Smooth muscle cell (in vitro differentiated cells): ENCODE measurements around the gene ACAP3. TPM values are rescaled to one million over a fixed set of nuclear protein-coding genes. Genes with fewer than 3 reads are reported as not detected.
A peak's percentile ranks its signal among the peaks of the same experiment; 100 is the strongest.

Source experiments
- DNase-seq: peaks from one replicate; lab custom pipeline; 2025; ENCODE audit not compliant: unreplicated experiment; lab: John Stamatoyannopoulos, UW
- H2AFZ ChIP-seq: fragments of 200-600 bp; sonication (generic); 2 replicates; pipeline ENCODE4 v1.6.0; 2016; ENCODE audit warnings: antibody characterized with exemption, low read depth, mild to moderate bottlenecking
- H3F3A ChIP-seq: fragments of 200-600 bp; sonication (generic); 2 replicates; pipeline ENCODE4 v1.6.0; 2017; ENCODE audit warnings: antibody characterized with exemption, low read depth
- H3K27ac ChIP-seq: fragments of 200-600 bp; sonication (generic); 2 replicates; pipeline ENCODE4 v1.5.1; 2016; ENCODE audit warnings: low read depth, mild to moderate bottlenecking
- H3K27me3 ChIP-seq: fragments of 200-600 bp; sonication (generic); 2 replicates; pipeline ENCODE4 v1.6.1; 2016; ENCODE audit warnings: low read depth, mild to moderate bottlenecking
- H3K36me3 ChIP-seq: fragments of 200-600 bp; sonication (generic); 2 replicates; pipeline ENCODE4 v1.5.1; 2016; ENCODE audit warnings: low read depth
- H3K4me1 ChIP-seq: fragments of 200-600 bp; sonication (generic); 2 replicates; pipeline ENCODE4 v1.5.1; 2016; ENCODE audit warnings: low read depth
- H3K4me2 ChIP-seq: fragments of 200-600 bp; sonication (generic); 2 replicates; pipeline ENCODE4 v1.6.0; 2016; ENCODE audit warnings: mild to moderate bottlenecking
- H3K4me3 ChIP-seq: fragments of 200-600 bp; sonication (generic); 2 replicates; pipeline ENCODE4 v1.5.1; 2016; ENCODE audit warnings: mild to moderate bottlenecking
- H3K79me2 ChIP-seq: fragments of 200-600 bp; sonication (generic); 2 replicates; pipeline ENCODE4 v1.6.0; 2016; ENCODE audit warnings: low read depth, mild to moderate bottlenecking
- H3K9ac ChIP-seq: fragments of 200-600 bp; sonication (generic); 2 replicates; pipeline ENCODE4 v1.6.0; 2016; ENCODE audit warnings: low read depth
- H3K9me3 ChIP-seq: fragments of 200-600 bp; sonication (generic); replicated peaks from 2 replicates; pipeline ENCODE4 v1.5.1; 2016; ENCODE audit warnings: low read depth
- H4K20me1 ChIP-seq: fragments of 200-600 bp; sonication (generic); 2 replicates; pipeline ENCODE4 v1.6.0; 2016; ENCODE audit warnings: low read depth
- CTCF ChIP-seq: fragments of 200-600 bp; sonication (generic); IDR thresholded peaks from 2 replicates; pipeline ENCODE4 v1.5.1; 2017; ENCODE audit warnings: borderline replicate concordance, mild to moderate bottlenecking, antibody characterized with exemption; ENCODE audit not compliant: insufficient read depth, poor library complexity, severe bottlenecking
- WGBS: methylation state at CpG from one replicate; pipeline ENCODE4 v1.1.7; 2016; ENCODE audit warnings: low lambda C conversion rate; 5-methylcytosine and 5-hydroxymethylcytosine counted together
- microRNA-seq: library from miRNA; unstranded; fragments of <30 nt; microRNA quantifications from one replicate; pipeline ENCODE4, GENCODE V29; 2016; ENCODE audit warnings: borderline number of aligned reads
- polyA plus RNA-seq: library from polyadenylated mRNA; unstranded; fragments of >200 nt; fragmentation: Nextera tagmentation; extraction: Ambion mirVana; gene quantifications from 2 replicates; pipeline ENCODE4 v1.2.1, GENCODE V29; 2016
- small RNA-seq: library from RNA; depleted of rRNA; stranded (forward); fragments of <200 nt; gene quantifications from one replicate; pipeline ENCODE3, GENCODE V24; 2014
- total RNA-seq: library from RNA; depleted of rRNA; stranded (reverse); fragments of >200 nt; gene quantifications from 2 replicates; pipeline ENCODE4 v1.2.3, GENCODE V29; 2014

ACAP3 gene
- total and polyA plus RNA-seq, 2 experiments from 2014 or later = 29.9 to 63.9 TPM

DNA sequence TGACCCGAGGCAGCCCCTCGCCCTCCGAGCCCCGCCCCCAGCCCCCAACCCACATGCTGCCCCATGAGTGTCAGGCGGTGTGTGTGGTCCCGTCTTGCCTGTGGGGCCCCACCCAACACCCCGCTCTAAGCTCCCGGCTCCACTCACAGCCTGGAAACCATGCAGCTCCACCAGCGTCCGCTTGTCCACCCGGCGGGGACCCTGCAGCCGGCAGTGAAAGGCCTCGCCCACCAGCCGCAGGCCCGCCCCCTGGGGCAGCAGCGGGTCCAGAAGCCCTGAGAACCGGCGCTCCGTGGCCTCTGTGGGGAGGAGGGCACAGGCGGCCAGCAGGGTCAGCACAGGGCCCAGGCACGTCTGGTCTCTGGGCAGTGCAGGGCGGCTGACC lies 63.9 kb downstream of the ACAP3 start:
- H3K27me3 ChIP-seq = no peaks in the 10 kb centered on the region

DNA sequence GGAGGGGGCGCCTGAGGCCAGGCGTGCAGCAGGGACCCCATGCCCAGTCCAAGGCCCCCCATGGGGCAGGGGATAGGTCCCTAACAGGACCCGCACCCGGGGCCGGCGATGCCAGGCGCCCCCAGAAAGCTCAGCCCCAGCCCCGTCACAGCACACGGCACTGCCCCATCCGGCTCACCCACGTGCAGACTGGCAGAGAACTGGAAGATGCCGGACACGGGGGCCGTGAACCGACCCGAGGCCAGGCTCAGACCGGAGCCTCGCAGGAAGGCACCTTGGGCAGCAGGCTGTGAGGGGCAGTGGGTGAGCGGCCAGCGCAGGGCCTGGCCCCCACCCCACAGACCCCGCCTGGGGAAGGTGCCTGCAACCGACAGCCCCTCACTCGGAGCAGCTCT lies 64.5 kb downstream of the ACAP3 start:
- WGBS = 98% methylated on average over 16 of the region's 23 CpGs
- DNase-seq = no peak

More for the DNA sequence above, 63.9 kb downstream of the ACAP3 start:
- Histone ChIP-seq H3F3A (no peaks in the 10 kb centered on the region), H2AFZ (no peak overlapping the region), H3K36me3 (no peaks in the 10 kb centered on the region), H3K4me1 (peaks cover 9% of the 10 kb centered on the region), H3K27ac (no peak overlapping the region), H3K4me3 (no peak overlapping the region), H3K9ac (no peak overlapping the region), H3K4me2 (no peak overlapping the region), H3K79me2 (no peaks in the 10 kb centered on the region), H4K20me1 (peaks cover 17% of the 10 kb centered on the region), H3K9me3 (no peaks in the 10 kb centered on the region)
- WGBS = 77% methylated on average over 18 of the region's 23 CpGs
- TF ChIP-seq CTCF = no peak
- no peak for DNase-seq

DNA sequence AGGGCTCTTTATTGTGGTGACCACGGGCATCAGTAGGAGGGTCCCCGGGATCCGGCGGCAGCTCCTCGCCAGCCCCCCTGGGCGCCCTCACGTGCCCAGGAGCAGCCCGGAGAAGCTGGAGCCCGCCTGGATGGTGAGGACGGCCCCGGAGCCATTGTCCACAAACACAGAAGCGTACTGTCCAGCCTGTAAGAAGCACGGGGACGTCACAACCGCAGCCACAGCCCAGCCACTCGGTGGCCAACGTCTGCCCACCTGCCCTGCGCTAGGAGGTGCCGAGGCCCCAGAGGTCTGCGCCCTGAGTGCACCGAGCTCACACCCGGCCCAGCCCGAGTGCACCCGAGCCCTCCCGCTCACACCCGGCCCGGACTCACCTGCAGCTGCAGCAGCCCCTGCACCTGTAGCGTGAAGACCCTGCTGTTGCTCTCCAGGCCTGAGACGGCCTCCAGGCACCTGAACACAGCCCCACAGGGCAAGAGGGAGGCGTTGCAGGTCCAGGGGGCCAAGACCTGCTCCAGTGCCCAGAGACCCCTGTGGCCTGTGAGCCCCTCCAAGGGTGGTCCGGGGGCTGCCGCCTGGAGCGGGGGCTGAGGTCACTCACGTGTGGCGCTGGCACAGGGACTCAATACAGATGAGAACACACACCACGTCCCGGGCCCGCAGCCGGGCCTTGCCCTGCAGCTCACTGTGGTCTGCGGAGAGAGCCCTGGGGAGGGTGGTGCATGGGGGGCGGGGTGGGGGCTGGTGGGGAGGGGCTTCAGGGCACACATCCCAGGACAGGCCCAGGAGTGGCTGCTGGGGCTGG lies 65.1 kb downstream of the ACAP3 start:
- H3K4me3 ChIP-seq = no peak overlapping the region
- 92% methylated on average over 41 of the region's 41 CpGs for WGBS
- peaks cover 14% of the 10 kb centered on the region for H4K20me1 ChIP-seq
- H3K4me1 ChIP-seq = peaks cover 9% of the 10 kb centered on the region
- H3K4me2 ChIP-seq = no peak overlapping the region
- H3F3A ChIP-seq = no peaks in the 10 kb centered on the region
- DNase-seq = no peak
- H2AFZ ChIP-seq = no peak overlapping the region
- no peaks in the 10 kb centered on the region for H3K36me3 ChIP-seq
- TF ChIP-seq CTCF = no peak
- H3K79me2 ChIP-seq = no peaks in the 10 kb centered on the region
- H3K9me3 ChIP-seq = no peaks in the 10 kb centered on the region
- no peak overlapping the region for H3K9ac ChIP-seq
- H3K27me3 ChIP-seq = no peaks in the 10 kb centered on the region
- H3K27ac ChIP-seq = no peak overlapping the region

More for the DNA sequence above, 64.5 kb downstream of the ACAP3 start:
- Histone ChIP-seq H3K4me2 (no peak overlapping the region), H4K20me1 (peaks cover 17% of the 10 kb centered on the region), H3K79me2 (no peaks in the 10 kb centered on the region), H3K9ac (no peak overlapping the region), H3K4me1 (peaks cover 9% of the 10 kb centered on the region), H2AFZ (no peak overlapping the region), H3F3A (no peaks in the 10 kb centered on the region), H3K27me3 (no peaks in the 10 kb centered on the region), H3K4me3 (no peak overlapping the region), H3K9me3 (no peaks in the 10 kb centered on the region), H3K27ac (no peak overlapping the region), H3K36me3 (no peaks in the 10 kb centered on the region)
- no peak for TF ChIP-seq CTCF

Small RNA genes lying within 50 kb of the gene (microRNA-seq; reads per million reads assigned to microRNA genes)
- 6.4 reads per million, percentile 4 among the genes with 10 or more reads in this experiment for gene MIR6726
- 1.8 reads per million for gene MIR6727
- not detected for gene MIR6808

Small RNA genes lying within 50 kb of the gene (small RNA-seq; reads per million reads assigned to genes)
- gene MIR6726 = 0.21 reads per million

Other genes starting within 250 kb of the ACAP3 start
- 0.81 and 4.3 TPM in 2 replicates for gene RNF223, start 233.6 kb downstream of the ACAP3 start, total RNA-seq
- 1.6 and 1.9 TPM in 2 replicates for gene RNF223, start 233.6 kb downstream of the ACAP3 start, polyA plus RNA-seq
- 9.3 and 24.5 TPM in 2 replicates for gene C1orf159, start 191.8 kb downstream of the ACAP3 start, total RNA-seq
- 20.2 and 27.1 TPM in 2 replicates for gene C1orf159, start 191.8 kb downstream of the ACAP3 start, polyA plus RNA-seq
- gene TTLL10, start 134.1 kb downstream of the ACAP3 start, total RNA-seq = not detected in 2 replicates
- 0.45 TPM in 1 of 2 replicates, not detected in the other for gene TTLL10, start 134.1 kb downstream of the ACAP3 start, polyA plus RNA-seq
- gene TNFRSF18, start 101.3 kb downstream of the ACAP3 start, total RNA-seq = 1.9 and 4.8 TPM in 2 replicates
- 12.2 and 15.8 TPM in 2 replicates for gene TNFRSF18, start 101.3 kb downstream of the ACAP3 start, polyA plus RNA-seq
- gene TNFRSF4, start 93.8 kb downstream of the ACAP3 start, total RNA-seq = 0.54 TPM in 1 of 2 replicates, not detected in the other
- 0.79 TPM in 1 of 2 replicates, not detected in the other for gene TNFRSF4, start 93.8 kb downstream of the ACAP3 start, polyA plus RNA-seq
- 75.0 and 94.9 TPM in 2 replicates for gene SDF4, start 75.9 kb downstream of the ACAP3 start, total RNA-seq
- 263 TPM in 2 replicates for gene SDF4, start 75.9 kb downstream of the ACAP3 start, polyA plus RNA-seq
- gene B3GALT6, start 75.7 kb downstream of the ACAP3 start, total RNA-seq = 12.9 and 15.0 TPM in 2 replicates
- gene B3GALT6, start 75.7 kb downstream of the ACAP3 start, polyA plus RNA-seq = 33.2 and 39.3 TPM in 2 replicates
- gene C1QTNF12, start 61.2 kb downstream of the ACAP3 start, total RNA-seq = 1.8 and 1.9 TPM in 2 replicates
- 5.4 and 12.3 TPM in 2 replicates for gene C1QTNF12, start 61.2 kb downstream of the ACAP3 start, polyA plus RNA-seq
- 20.5 and 30.2 TPM in 2 replicates for gene UBE2J2, start 34.1 kb downstream of the ACAP3 start, total RNA-seq
- gene UBE2J2, start 34.1 kb downstream of the ACAP3 start, polyA plus RNA-seq = 72.9 and 84.0 TPM in 2 replicates
- gene SCNN1D, start 27.5 kb downstream of the ACAP3 start, total RNA-seq = 2.0 and 6.7 TPM in 2 replicates
- gene SCNN1D, start 27.5 kb downstream of the ACAP3 start, polyA plus RNA-seq = 5.0 and 6.9 TPM in 2 replicates
- gene PUSL1, start 667 bp upstream of the ACAP3 start, total RNA-seq = 16.7 and 23.6 TPM in 2 replicates
- gene PUSL1, start 667 bp upstream of the ACAP3 start, polyA plus RNA-seq = 31.4 and 34.1 TPM in 2 replicates
- 48.5 and 49.3 TPM in 2 replicates for gene INTS11, start 16.7 kb upstream of the ACAP3 start, total RNA-seq
- gene INTS11, start 16.7 kb upstream of the ACAP3 start, polyA plus RNA-seq = 63.1 and 82.1 TPM in 2 replicates
- gene CPTP, start 16.9 kb upstream of the ACAP3 start, total RNA-seq = 13.8 and 16.2 TPM in 2 replicates
- 32.5 and 34.3 TPM in 2 replicates for gene CPTP, start 16.9 kb upstream of the ACAP3 start, polyA plus RNA-seq
- 0.18 and 0.36 TPM in 2 replicates for gene TAS1R3, start 23.4 kb upstream of the ACAP3 start, total RNA-seq
- 0.39 and 0.79 TPM in 2 replicates for gene TAS1R3, start 23.4 kb upstream of the ACAP3 start, polyA plus RNA-seq
- 28.5 and 37.8 TPM in 2 replicates for gene DVL1, start 41.5 kb upstream of the ACAP3 start, total RNA-seq
- 28.7 and 43.5 TPM in 2 replicates for gene DVL1, start 41.5 kb upstream of the ACAP3 start, polyA plus RNA-seq
- 240 and 266 TPM in 2 replicates for gene MXRA8, start 50.6 kb upstream of the ACAP3 start, total RNA-seq
- gene MXRA8, start 50.6 kb upstream of the ACAP3 start, polyA plus RNA-seq = 473 and 597 TPM in 2 replicates
- 60.1 and 81.8 TPM in 2 replicates for gene AURKAIP1, start 67.3 kb upstream of the ACAP3 start, total RNA-seq
- 214 and 245 TPM in 2 replicates for gene AURKAIP1, start 67.3 kb upstream of the ACAP3 start, polyA plus RNA-seq
- gene CCNL2, start 91.4 kb upstream of the ACAP3 start, total RNA-seq = 172 and 180 TPM in 2 replicates
- gene CCNL2, start 91.4 kb upstream of the ACAP3 start, polyA plus RNA-seq = 144 and 226 TPM in 2 replicates
- gene MRPL20, start 99.4 kb upstream of the ACAP3 start, total RNA-seq = 99.0 and 99.6 TPM in 2 replicates
- gene MRPL20, start 99.4 kb upstream of the ACAP3 start, polyA plus RNA-seq = 147 and 161 TPM in 2 replicates
- 5.3 and 10.1 TPM in 2 replicates for gene ANKRD65, start 113.3 kb upstream of the ACAP3 start, total RNA-seq
- gene ANKRD65, start 113.3 kb upstream of the ACAP3 start, polyA plus RNA-seq = 6.1 and 30.1 TPM in 2 replicates
- 25.1 and 29.5 TPM in 2 replicates for gene VWA1, start 127.8 kb upstream of the ACAP3 start, total RNA-seq
- 79.2 and 156 TPM in 2 replicates for gene VWA1, start 127.8 kb upstream of the ACAP3 start, polyA plus RNA-seq
- 0.09 and 0.40 TPM in 2 replicates for gene ATAD3C, start 141.8 kb upstream of the ACAP3 start, total RNA-seq
- gene ATAD3C, start 141.8 kb upstream of the ACAP3 start, polyA plus RNA-seq = 0.86 and 2.6 TPM in 2 replicates
- gene ATAD3B, start 163.8 kb upstream of the ACAP3 start, total RNA-seq = 6.7 and 8.6 TPM in 2 replicates
- gene ATAD3B, start 163.8 kb upstream of the ACAP3 start, polyA plus RNA-seq = 20.2 and 27.4 TPM in 2 replicates
- gene ATAD3A, start 204.2 kb upstream of the ACAP3 start, total RNA-seq = 14.3 and 16.0 TPM in 2 replicates
- 58.0 and 68.7 TPM in 2 replicates for gene ATAD3A, start 204.2 kb upstream of the ACAP3 start, polyA plus RNA-seq
- 1.9 and 12.2 TPM in 2 replicates for gene TMEM240, start 232.7 kb upstream of the ACAP3 start, total RNA-seq
- gene TMEM240, start 232.7 kb upstream of the ACAP3 start, polyA plus RNA-seq = 2.7 and 4.0 TPM in 2 replicates